Hematopoietic multipotent progenitor cell (in vitro differentiated cells): ENCODE results near the gene EIF4E. TPM values are rescaled to one million over a fixed set of nuclear protein-coding genes. Genes with fewer than 3 reads are reported as not detected.

Source experiments
- small RNA-seq: library from RNA; depleted of rRNA; stranded (forward); fragments of <200 nt; gene quantifications from one replicate; pipeline ENCODE3, GENCODE V24; 2012
- total RNA-seq: library from RNA; depleted of rRNA; stranded (reverse); fragments of >200 nt; gene quantifications from one replicate; pipeline ENCODE4 v1.2.3, GENCODE V29; 2012

EIF4E gene
- total RNA-seq, 1 donor, result 45.0 TPM

Small RNA genes lying within 50 kb of the gene (small RNA-seq; reads per million reads assigned to genes)
- gene RNU7-149P (not detected), gene TBCAP3 (not detected)

Other genes starting within 250 kb of the EIF4E start
- 26.7 TPM for gene METAP1, start 66.6 kb upstream of the EIF4E start, total RNA-seq
- gene ADH5, start 159.7 kb upstream of the EIF4E start, total RNA-seq, result 55.5 TPM
- not detected for gene ADH4, start 215.2 kb upstream of the EIF4E start, total RNA-seq